ENCODE measurements around the gene ZNF396.

The ZNF396 gene

GRCh38 chr18:35334212-35334611 is 42.9 kb downstream of the ZNF396 start:
- DNase-seq: no peak

GRCh38 chr18:35331367-35332087 is 45.6 kb downstream of the ZNF396 start:
- DNase-seq: no peak

- no peak for DNase-seq
These were observed 48.3 kb downstream of the ZNF396 start for GRCh38 chr18:35328868-35329267.

- no peak for DNase-seq
These were observed 50.3 kb downstream of the ZNF396 start for GRCh38 chr18:35326695-35327387.

GRCh38 chr18:35324926-35325655 is 52.0 kb downstream of the ZNF396 start:
- no peak for DNase-seq

- no peak for DNase-seq
These were observed 54.4 kb downstream of the ZNF396 start for GRCh38 chr18:35322486-35323458.

All from CD4-positive, alpha-beta T cell treated with Interleukin-4 for 4 hours (primary cell).